Naive B cell (primary cell): ENCODE data around the gene PLD3. TPM values are rescaled to one million over a fixed set of nuclear protein-coding genes. Genes with fewer than 3 reads are reported as not detected.

ENCODE experiments used
- ATAC-seq, 2 donors: fragments of 150-1000 bp; cut with Tn5 transposase; 2 replicates each; pipeline ENCODE4 v1.10.0; 2021; ENCODE audit warnings: low read depth in 2 of 2, mild to moderate bottlenecking in 2 of 2, moderate library complexity in 2 of 2
- DNase-seq: peaks from one replicate; pipeline ENCODE4 v3.0.0; 2022
- H3K27ac Mint-ChIP-seq, 6 donors: one replicate each; pipeline ENCODE4 v1.8.0; 2020 to 2022; ENCODE audit warnings: mild to moderate bottlenecking in 6 of 6, mixed read lengths in 6 of 6, moderate library complexity in 5 of 6, inconsistent platforms in 2 of 6
- H3K27me3 Mint-ChIP-seq, 3 donors: one replicate each; pipeline ENCODE4 v1.8.0; 2021 to 2022; ENCODE audit warnings: mixed read lengths in 3 of 3, mild to moderate bottlenecking in 1 of 3
- H3K36me3 Mint-ChIP-seq, 2 donors: one replicate each; pipeline ENCODE4 v1.8.0; 2020 to 2022; ENCODE audit warnings: mixed read lengths in 2 of 2, inconsistent platforms in 1 of 2, mild to moderate bottlenecking in 1 of 2
- H3K4me1 Mint-ChIP-seq, 3 donors: one replicate each; pipeline ENCODE4 v1.8.0; 2020 to 2022; ENCODE audit warnings: mixed read lengths in 3 of 3, inconsistent platforms in 1 of 3, mild to moderate bottlenecking in 1 of 3, moderate library complexity in 1 of 3
- H3K4me3 Mint-ChIP-seq, 8 donors: one replicate each; pipeline ENCODE4 v1.8.0; 2020 to 2022; ENCODE audit warnings: mild to moderate bottlenecking in 8 of 8, mixed read lengths in 8 of 8, moderate library complexity in 8 of 8, inconsistent platforms in 2 of 8
- H3K9me3 Mint-ChIP-seq, 7 donors: one replicate each; pipeline ENCODE4 v1.8.0; 2020 to 2022; ENCODE audit warnings: mixed read lengths in 7 of 7, mild to moderate bottlenecking in 5 of 7, inconsistent platforms in 2 of 7, moderate library complexity in 1 of 7
- polyA plus RNA-seq, 6 donors: library from polyadenylated mRNA; unstranded; fragments of 300-500 nt; fragmentation: Illumina TruSeq; gene quantifications; one replicate each; pipeline ENCODE4 v1.2.3, GENCODE V29; 2021; ENCODE audit warnings: low read depth in 6 of 6

Gene PLD3
- polyA plus RNA-seq, 6 donors from 2014 or later, result 28.2 to 46.5 (median 37.2) TPM

GRCh38 chr19:40392123-40392522, 43.6 kb downstream of the PLD3 start:
- peak overlapping the region in 2 of 6 donors; percentile 63 to 82 for H3K27ac Mint-ChIP-seq
- DNase-seq (no peak), ATAC-seq (no peak)
- peaks cover 0 to 14% (median 4%) of the 10 kb centered on the region in 3 donors for H3K27me3 Mint-ChIP-seq
- H3K4me1 Mint-ChIP-seq, result no peaks in the 10 kb centered on the region
- no peaks in the 10 kb centered on the region for H3K9me3 Mint-ChIP-seq
- no peaks in the 10 kb centered on the region for H3K36me3 Mint-ChIP-seq
- no peak overlapping the region for H3K4me3 Mint-ChIP-seq

- no peaks in the 10 kb centered on the region for H3K36me3 Mint-ChIP-seq
- H3K27me3 Mint-ChIP-seq, result peaks cover 0 to 11% (median 8%) of the 10 kb centered on the region in 3 donors
- ATAC-seq (no peak), DNase-seq (no peak)
- H3K9me3 Mint-ChIP-seq, result no peaks in the 10 kb centered on the region
- H3K4me1 Mint-ChIP-seq, result no peaks in the 10 kb centered on the region
- H3K27ac Mint-ChIP-seq, result no peak overlapping the region
- no peak overlapping the region for H3K4me3 Mint-ChIP-seq
Measured at GRCh38 chr19:40392894-40393517, 44.5 kb downstream of the PLD3 start.

GRCh38 chr19:40393894-40394815, 45.7 kb downstream of the PLD3 start:
- Mint-ChIP-seq H3K27ac (no peak overlapping the region), H3K9me3 (peaks cover 0 to 3% (median 0%) of the 10 kb centered on the region in 7 donors), H3K36me3 (no peaks in the 10 kb centered on the region), H3K4me3 (no peak overlapping the region), H3K27me3 (peaks cover 0 to 17% (median 15%) of the 10 kb centered on the region in 3 donors), H3K4me1 (peaks cover 4 to 5% (median 4%) of the 10 kb centered on the region in 3 donors)
- no peak for ATAC-seq
- DNase-seq, result no peak

GRCh38 chr19:40394816-40395210, 46.3 kb downstream of the PLD3 start:
- Mint-ChIP-seq H3K9me3 (peaks cover 0 to 4% (median 0%) of the 10 kb centered on the region in 7 donors), H3K27me3 (peaks cover 0 to 23% (median 22%) of the 10 kb centered on the region in 3 donors), H3K27ac (no peak overlapping the region), H3K36me3 (no peaks in the 10 kb centered on the region), H3K4me3 (no peak overlapping the region), H3K4me1 (peaks cover 6 to 11% (median 8%) of the 10 kb centered on the region in 3 donors)
- ATAC-seq (no peak), DNase-seq (no peak)

GRCh38 chr19:40395956-40396355, 47.5 kb downstream of the PLD3 start:
- Mint-ChIP-seq H3K36me3 (no peaks in the 10 kb centered on the region), H3K9me3 (peaks cover 0 to 4% (median 0%) of the 10 kb centered on the region in 7 donors), H3K27me3 (peaks cover 0 to 29% (median 21%) of the 10 kb centered on the region in 3 donors), H3K4me1 (peaks cover 6 to 15% (median 8%) of the 10 kb centered on the region in 3 donors), H3K27ac (no peak overlapping the region), H3K4me3 (no peak overlapping the region)
- DNase-seq, result no peak
- no peak for ATAC-seq

GRCh38 chr19:40396886-40397567, 48.5 kb downstream of the PLD3 start:
- ATAC-seq (no peak), DNase-seq (no peak)
- peaks cover 0 to 34% (median 29%) of the 10 kb centered on the region in 3 donors for H3K27me3 Mint-ChIP-seq
- no peak overlapping the region for H3K4me3 Mint-ChIP-seq
- H3K9me3 Mint-ChIP-seq, result peaks cover 0 to 4% (median 0%) of the 10 kb centered on the region in 7 donors
- no peaks in the 10 kb centered on the region for H3K36me3 Mint-ChIP-seq
- H3K27ac Mint-ChIP-seq, result no peak overlapping the region
- H3K4me1 Mint-ChIP-seq, result peaks cover 6 to 15% (median 8%) of the 10 kb centered on the region in 3 donors

DNA sequence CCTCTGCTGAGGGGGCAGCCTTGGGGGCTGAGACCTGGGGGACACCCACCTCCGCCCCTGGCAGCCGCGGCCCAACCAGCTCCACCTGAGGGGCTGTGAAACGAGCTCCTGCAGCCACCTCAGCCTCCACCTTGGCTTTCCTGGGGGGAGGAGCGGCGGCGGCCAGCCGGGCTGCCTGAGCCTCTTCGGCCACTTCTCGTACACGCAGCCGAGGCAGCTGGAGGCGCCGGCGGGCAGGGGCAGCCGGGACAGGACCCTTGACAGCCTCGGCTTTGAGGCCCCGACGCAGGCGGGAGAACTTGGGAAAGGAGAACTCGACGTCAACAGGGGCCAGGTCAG, 49.0 kb downstream of the PLD3 start:
- Mint-ChIP-seq H3K9me3 (peaks cover 0 to 4% (median 0%) of the 10 kb centered on the region in 7 donors), H3K4me3 (no peak overlapping the region), H3K27ac (no peak overlapping the region), H3K27me3 (peaks cover 0 to 34% (median 29%) of the 10 kb centered on the region in 3 donors), H3K36me3 (no peaks in the 10 kb centered on the region), H3K4me1 (peaks cover 6 to 15% (median 8%) of the 10 kb centered on the region in 3 donors)
- DNase-seq, result no peak
- no peak for ATAC-seq

- peaks cover 10 to 19% (median 12%) of the 10 kb centered on the region in 3 donors for H3K4me1 Mint-ChIP-seq
- peaks cover 0 to 4% (median 0%) of the 10 kb centered on the region in 7 donors for H3K9me3 Mint-ChIP-seq
- H3K4me3 Mint-ChIP-seq, result peak overlapping the region in 4 of 8 donors; percentile 27 to 82 (median 29)
- peak; percentile 47 to 69 for ATAC-seq
- H3K27me3 Mint-ChIP-seq, result peaks cover 0 to 34% (median 29%) of the 10 kb centered on the region in 3 donors
- H3K27ac Mint-ChIP-seq, result peak overlapping the region in 3 of 6 donors; percentile 2 to 69 (median 38)
- DNase-seq, result no peak
- no peaks in the 10 kb centered on the region for H3K36me3 Mint-ChIP-seq
Measured at GRCh38 chr19:40398417-40399131, 50.1 kb downstream of the PLD3 start.

- no peak for DNase-seq
- peak overlapping the region in 1 of 6 donors; percentile 31 for H3K27ac Mint-ChIP-seq
- peak overlapping the region in 1 of 8 donors; percentile 48 for H3K4me3 Mint-ChIP-seq
- peaks cover 0 to 34% (median 29%) of the 10 kb centered on the region in 3 donors for H3K27me3 Mint-ChIP-seq
- H3K9me3 Mint-ChIP-seq, result peaks cover 0 to 4% (median 0%) of the 10 kb centered on the region in 7 donors
- ATAC-seq, result no peak
- peaks cover 18 to 31% (median 19%) of the 10 kb centered on the region in 3 donors for H3K4me1 Mint-ChIP-seq
- H3K36me3 Mint-ChIP-seq, result no peaks in the 10 kb centered on the region
Measured at GRCh38 chr19:40400559-40400958, 52.1 kb downstream of the PLD3 start.

DNA sequence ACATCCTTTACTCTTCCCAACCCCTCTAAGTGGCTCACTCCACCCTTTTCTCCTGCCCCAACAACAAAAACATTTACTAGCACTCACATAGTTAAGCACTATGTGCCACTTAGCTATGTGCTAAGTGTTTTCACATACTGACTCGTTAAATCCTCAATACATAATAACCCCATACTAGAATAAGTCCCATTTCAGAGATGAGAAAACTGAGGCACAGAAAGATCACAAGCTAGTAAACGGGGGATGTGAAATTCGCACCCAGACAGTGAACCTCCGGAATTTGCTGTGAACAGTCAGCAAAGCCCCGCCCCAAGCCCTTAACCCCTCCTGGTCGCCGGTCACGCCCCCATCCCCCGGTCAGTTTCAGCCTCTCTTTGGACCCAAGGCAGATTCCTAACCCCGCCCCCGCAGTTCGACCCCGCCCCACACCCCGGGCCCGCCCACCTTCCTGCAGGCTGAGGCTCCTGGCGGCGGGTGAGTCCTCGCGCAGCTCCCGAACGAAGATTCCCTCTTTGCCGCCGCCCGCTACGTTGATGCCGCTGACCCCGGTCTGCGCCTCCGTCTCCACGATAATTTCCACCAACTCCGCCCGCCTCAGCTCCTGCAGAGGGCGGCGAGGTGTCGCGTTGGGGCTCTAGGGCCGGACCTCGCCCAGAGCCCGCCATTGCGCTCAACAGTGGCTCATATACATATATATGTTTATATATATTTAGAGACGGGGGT, 54.9 kb downstream of the PLD3 start:
- Mint-ChIP-seq H3K4me3 (peak overlapping the region; percentile 77 to 99 (median 96)), H3K9me3 (peaks cover 0 to 4% (median 0%) of the 10 kb centered on the region in 7 donors)

GRCh38 chr19:40407714-40408597, 59.5 kb downstream of the PLD3 start:
- Mint-ChIP-seq H3K27ac (no peak overlapping the region), H3K27me3 (peaks cover 0 to 9% (median 6%) of the 10 kb centered on the region in 3 donors), H3K4me3 (peak overlapping the region in 1 of 8 donors; percentile 24), H3K36me3 (no peaks in the 10 kb centered on the region), H3K9me3 (peaks cover 0 to 3% (median 0%) of the 10 kb centered on the region in 7 donors), H3K4me1 (peaks cover 17 to 21% (median 18%) of the 10 kb centered on the region in 3 donors)
- ATAC-seq (no peak), DNase-seq (no peak)

More for the DNA sequence above, 54.9 kb downstream of the PLD3 start:
- peak; percentile 74 for DNase-seq
- Mint-ChIP-seq H3K27me3 (peaks cover 0 to 29% (median 23%) of the 10 kb centered on the region in 3 donors), H3K36me3 (no peaks in the 10 kb centered on the region), H3K27ac (peak overlapping the region in 5 of 6 donors; percentile 64 to 96 (median 83)), H3K4me1 (peaks cover 22 to 35% (median 26%) of the 10 kb centered on the region in 3 donors)
- ATAC-seq, result peak; percentile 66 to 70
